ENCODE results near the gene TOP2A.

TOP2A gene

DNA sequence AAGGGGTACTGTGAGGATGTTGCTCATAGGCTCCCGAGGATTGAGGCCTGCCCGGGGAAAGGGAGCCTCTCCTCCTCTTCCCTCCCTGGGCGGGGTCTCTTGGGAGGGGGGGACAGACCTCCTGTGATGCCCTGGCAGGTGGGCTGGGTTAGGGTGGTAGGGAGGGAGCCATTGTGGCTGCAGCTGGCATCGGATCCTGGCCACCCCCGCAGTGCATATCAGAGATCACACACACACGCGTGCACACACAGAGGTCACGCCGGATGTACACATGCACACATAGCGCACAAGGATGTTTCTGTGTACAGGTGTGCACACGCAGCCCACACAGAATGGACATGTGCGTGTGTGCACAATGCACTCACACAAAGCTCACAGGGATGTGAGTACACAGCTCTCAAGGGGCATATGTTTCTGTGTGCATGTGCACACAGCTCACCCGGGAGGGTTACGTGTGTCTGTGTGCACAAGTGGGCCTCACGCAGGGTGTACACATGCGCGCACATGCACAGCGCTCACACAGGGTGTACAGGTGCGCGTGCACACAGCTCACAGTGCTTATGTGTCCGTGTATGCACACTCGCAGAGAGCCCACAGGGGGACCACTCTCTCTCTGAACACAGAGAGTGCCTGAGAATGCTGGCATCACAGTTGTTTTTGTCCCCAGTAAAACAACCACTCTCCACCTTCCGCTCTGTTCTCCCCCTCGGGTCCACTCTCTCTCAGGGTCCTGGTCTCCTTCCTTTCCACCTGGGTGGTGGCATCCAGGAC is 55.6 kb downstream of the TOP2A start:
- TF ChIP-seq CTCF (IDR thresholded peaks at IDR 0.05; ENCODE audit: unreplicated experiment in 3 of 3), result no peak
- Mint-ChIP-seq H3K4me3 (peak overlapping the region; percentile 68 to 71 (median 69)), H3K27ac (no peak overlapping the region), H3K27me3 (ENCODE audit: low read depth) (peaks cover 31% of the 10 kb centered on the region), H3K9me3 (no peaks in the 10 kb centered on the region), H3K36me3 (ENCODE audit: low read depth) (no peaks in the 10 kb centered on the region), H3K4me1 (peaks cover 15% of the 10 kb centered on the region)

- no peak overlapping the region for H3K27ac Mint-ChIP-seq
- no peaks in the 10 kb centered on the region for H3K36me3 Mint-ChIP-seq (ENCODE audit: low read depth)
- no peaks in the 10 kb centered on the region for H3K9me3 Mint-ChIP-seq
- no peak for TF ChIP-seq CTCF (IDR thresholded peaks at IDR 0.05; ENCODE audit: unreplicated experiment in 3 of 3)
- H3K4me3 Mint-ChIP-seq, result peak overlapping the region; percentile 63 to 74 (median 66)
- peaks cover 31% of the 10 kb centered on the region for H3K27me3 Mint-ChIP-seq (ENCODE audit: low read depth)
- peaks cover 19% of the 10 kb centered on the region for H3K4me1 Mint-ChIP-seq
Observed at GRCh38 chr17:40361063-40361924, 56.4 kb downstream of the TOP2A start.

DNA sequence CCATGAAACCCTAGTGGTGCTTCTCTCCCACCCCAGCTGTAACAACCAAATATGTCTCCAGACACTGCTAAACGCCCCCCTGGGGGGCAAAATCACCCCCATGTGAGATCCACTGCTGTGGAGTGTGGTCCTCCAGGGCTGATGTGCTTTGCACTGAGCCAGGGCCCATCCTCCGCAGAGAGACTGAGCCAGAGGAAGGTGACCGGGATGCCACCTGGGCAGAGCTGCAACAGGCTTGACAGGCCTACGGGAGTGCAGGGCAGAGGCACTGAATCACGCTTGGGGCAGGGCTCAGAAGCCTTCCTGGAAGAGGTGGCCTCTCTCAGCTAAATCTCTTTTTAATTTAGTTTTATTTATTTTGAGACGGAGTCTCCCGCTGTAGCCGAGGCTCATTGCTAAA is 57.6 kb downstream of the TOP2A start:
- Mint-ChIP-seq H3K27ac (no peak overlapping the region), H3K4me1 (peaks cover 26% of the 10 kb centered on the region), H3K4me3 (peak overlapping the region in 2 of 3 experiments; percentile 39 to 43), H3K36me3 (ENCODE audit: low read depth) (peaks cover 4% of the 10 kb centered on the region), H3K9me3 (no peaks in the 10 kb centered on the region), H3K27me3 (ENCODE audit: low read depth) (peaks cover 31% of the 10 kb centered on the region)
- TF ChIP-seq CTCF (IDR thresholded peaks at IDR 0.05; ENCODE audit: unreplicated experiment in 3 of 3), result no peak

DNA sequence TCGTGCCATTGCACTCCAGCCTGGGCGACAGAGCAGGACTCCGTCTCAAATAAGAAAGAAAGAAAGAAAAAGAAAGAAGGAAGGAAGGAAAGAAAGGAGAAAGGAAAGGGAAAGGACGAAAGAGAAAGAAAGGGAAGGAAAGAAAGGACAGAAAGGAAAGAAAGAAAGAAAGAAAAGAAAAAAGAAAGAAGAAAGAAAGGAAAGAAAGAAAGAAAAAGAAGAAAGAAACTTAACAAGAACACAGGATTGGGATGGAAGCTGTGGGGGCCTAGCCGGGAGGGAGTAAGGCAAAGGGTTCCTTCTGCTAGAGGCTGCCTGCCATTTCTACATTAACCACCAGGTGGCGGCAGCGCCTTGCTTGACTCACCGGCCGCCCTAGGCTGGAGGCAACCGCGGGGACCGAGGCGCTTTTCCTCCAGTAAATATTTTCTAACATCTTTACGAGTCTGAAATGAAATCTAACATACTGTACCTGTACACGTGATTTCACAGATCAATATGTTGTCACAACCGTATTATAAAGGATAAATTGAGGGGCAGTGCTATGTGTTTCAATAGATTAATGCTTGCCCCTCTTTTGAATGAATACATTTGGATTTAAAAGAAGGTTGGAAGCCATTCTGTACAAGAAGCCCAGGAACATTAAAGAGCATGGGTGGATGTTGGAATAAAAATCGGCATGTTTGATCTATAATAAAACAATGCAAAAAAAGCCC is 59.2 kb downstream of the TOP2A start:
- TF ChIP-seq CTCF (IDR thresholded peaks at IDR 0.05; ENCODE audit: unreplicated experiment in 3 of 3), result peak; percentile 98 to 100 (median 99)
- H3K27me3 Mint-ChIP-seq (ENCODE audit: low read depth), result peaks cover 27% of the 10 kb centered on the region
- H3K36me3 Mint-ChIP-seq (ENCODE audit: low read depth), result peaks cover 13% of the 10 kb centered on the region

GRCh38 chr17:40356990-40357881 is 60.5 kb downstream of the TOP2A start:
- Mint-ChIP-seq H3K27me3 (ENCODE audit: low read depth) (peaks cover 20% of the 10 kb centered on the region), H3K9me3 (no peaks in the 10 kb centered on the region), H3K4me1 (peaks cover 46% of the 10 kb centered on the region), H3K4me3 (peak overlapping the region in 1 of 3 experiments; percentile 34), H3K36me3 (ENCODE audit: low read depth) (peaks cover 23% of the 10 kb centered on the region), H3K27ac (peak overlapping the region in 2 of 3 experiments; percentile 74 to 76)
- TF ChIP-seq CTCF (IDR thresholded peaks at IDR 0.05; ENCODE audit: unreplicated experiment in 3 of 3), result no peak

More for the DNA sequence above, 59.2 kb downstream of the TOP2A start:
- Mint-ChIP-seq H3K9me3 (no peaks in the 10 kb centered on the region), H3K27ac (peak overlapping the region in 2 of 3 experiments; percentile 67 to 68), H3K4me3 (peak overlapping the region; percentile 5 to 62 (median 27)), H3K4me1 (peaks cover 36% of the 10 kb centered on the region)
